SK-N-SH treated with all-trans-retinoic acid at 6 μM for 48 hours (cell line): Measurements from ENCODE around the gene DOCK4.

ENCODE experiments used
- ISL1 ChIP-seq: fragments of 250-450 bp; sonication (Bioruptor Pico); IDR thresholded peaks from 2 replicates; pipeline ENCODE4 v2.1.2; 2022; ENCODE audit warnings: mild to moderate bottlenecking, moderate library complexity
- POU6F1 ChIP-seq: fragments of 250-450 bp; sonication (Bioruptor Pico); IDR thresholded peaks from 2 replicates; pipeline ENCODE4 v1.8.0; 2021; ENCODE audit warnings: low read depth, mild to moderate bottlenecking, moderate library complexity, borderline replicate concordance
- ZFP30 ChIP-seq: fragments of 450-650 bp; formaldehyde crosslinking; IDR thresholded peaks from 2 replicates; pipeline ENCODE4 v1.5.0; 2022; ENCODE audit warnings: mild to moderate bottlenecking, moderate library complexity
- TF ChIP-seq, protein P1 (sequence below): fragments of 250-450 bp; sonication (Bioruptor Pico); IDR thresholded peaks from 2 replicates; pipeline ENCODE4 v1.8.0; 2020; ENCODE audit warnings: mild to moderate bottlenecking, moderate library complexity, borderline replicate concordance

DNA sequence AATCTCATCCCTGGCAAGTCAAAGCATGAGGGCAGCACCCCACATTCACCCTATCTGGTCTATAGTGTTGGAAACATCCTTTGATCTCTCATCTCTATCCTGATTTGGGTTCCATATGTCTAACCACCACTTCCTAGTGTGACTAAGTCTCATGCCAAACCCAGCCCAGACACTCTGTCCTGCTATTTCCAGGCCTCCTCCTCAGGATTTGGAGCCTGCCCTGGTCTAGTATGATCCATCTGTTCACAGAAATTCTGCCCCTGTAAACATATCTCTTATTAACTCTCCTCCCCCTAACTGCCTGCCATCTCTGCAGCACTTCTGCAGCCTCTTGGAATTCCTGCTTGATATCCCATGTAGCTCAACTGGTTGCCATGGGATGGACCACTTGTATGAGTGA, 323.0 kb downstream of the DOCK4 start:
- TF ChIP-seq ZFP30 (CRISPR knock-in tag) (no peak), ISL1 (CRISPR knock-in tag) (no peak), POU6F1 (CRISPR knock-in tag) (no peak)
- TF ChIP-seq, protein P1, sequence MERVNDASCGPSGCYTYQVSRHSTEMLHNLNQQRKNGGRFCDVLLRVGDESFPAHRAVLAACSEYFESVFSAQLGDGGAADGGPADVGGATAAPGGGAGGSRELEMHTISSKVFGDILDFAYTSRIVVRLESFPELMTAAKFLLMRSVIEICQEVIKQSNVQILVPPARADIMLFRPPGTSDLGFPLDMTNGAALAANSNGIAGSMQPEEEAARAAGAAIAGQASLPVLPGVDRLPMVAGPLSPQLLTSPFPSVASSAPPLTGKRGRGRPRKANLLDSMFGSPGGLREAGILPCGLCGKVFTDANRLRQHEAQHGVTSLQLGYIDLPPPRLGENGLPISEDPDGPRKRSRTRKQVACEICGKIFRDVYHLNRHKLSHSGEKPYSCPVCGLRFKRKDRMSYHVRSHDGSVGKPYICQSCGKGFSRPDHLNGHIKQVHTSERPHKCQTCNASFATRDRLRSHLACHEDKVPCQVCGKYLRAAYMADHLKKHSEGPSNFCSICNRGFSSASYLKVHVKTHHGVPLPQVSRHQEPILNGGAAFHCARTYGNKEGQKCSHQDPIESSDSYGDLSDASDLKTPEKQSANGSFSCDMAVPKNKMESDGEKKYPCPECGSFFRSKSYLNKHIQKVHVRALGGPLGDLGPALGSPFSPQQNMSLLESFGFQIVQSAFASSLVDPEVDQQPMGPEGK (CRISPR knock-in tag) = no peak
